Measurements from ENCODE around the gene GPR35. TPM values are rescaled to one million over a fixed set of nuclear protein-coding genes. Genes with fewer than 3 reads are reported as not detected.
"Not testable (repeated sequence)": the region's sequence is repeated elsewhere in the genome, so short reads cannot be mapped to it uniquely, and the experiment has no call there.

The GPR35 gene
- polyA plus RNA-seq, 1 experiment: 0.17 TPM

- Histone ChIP-seq H3K36me3 (ENCODE audit: control insufficient read depth, insufficient read depth, low read length) (no peaks in the 10 kb centered on the region), H3K27me3 (ENCODE audit: control insufficient read depth, insufficient read depth, low read length) (peaks cover 9% of the 10 kb centered on the region), H3K4me3 (ENCODE audit: low read depth, low read length) (no peak overlapping the region)
- CTCF ChIA-PET: interaction anchor here (0.6 to 1.6 kb wide), 2 partner anchors 15 to 18 kb away, joined by 3 to 5 read pairs; no protein-coding TSS in a partner anchor
- DNase-seq (ENCODE audit: low read depth): no peak
- POLR2A ChIA-PET: no interaction called here
- TF ChIP-seq, protein P1, sequence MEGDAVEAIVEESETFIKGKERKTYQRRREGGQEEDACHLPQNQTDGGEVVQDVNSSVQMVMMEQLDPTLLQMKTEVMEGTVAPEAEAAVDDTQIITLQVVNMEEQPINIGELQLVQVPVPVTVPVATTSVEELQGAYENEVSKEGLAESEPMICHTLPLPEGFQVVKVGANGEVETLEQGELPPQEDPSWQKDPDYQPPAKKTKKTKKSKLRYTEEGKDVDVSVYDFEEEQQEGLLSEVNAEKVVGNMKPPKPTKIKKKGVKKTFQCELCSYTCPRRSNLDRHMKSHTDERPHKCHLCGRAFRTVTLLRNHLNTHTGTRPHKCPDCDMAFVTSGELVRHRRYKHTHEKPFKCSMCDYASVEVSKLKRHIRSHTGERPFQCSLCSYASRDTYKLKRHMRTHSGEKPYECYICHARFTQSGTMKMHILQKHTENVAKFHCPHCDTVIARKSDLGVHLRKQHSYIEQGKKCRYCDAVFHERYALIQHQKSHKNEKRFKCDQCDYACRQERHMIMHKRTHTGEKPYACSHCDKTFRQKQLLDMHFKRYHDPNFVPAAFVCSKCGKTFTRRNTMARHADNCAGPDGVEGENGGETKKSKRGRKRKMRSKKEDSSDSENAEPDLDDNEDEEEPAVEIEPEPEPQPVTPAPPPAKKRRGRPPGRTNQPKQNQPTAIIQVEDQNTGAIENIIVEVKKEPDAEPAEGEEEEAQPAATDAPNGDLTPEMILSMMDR (IDR thresholded peaks at IDR 0.05; ENCODE audit: insufficient read depth, low read depth, low read length): no peak
These were observed 30.9 kb downstream of the GPR35 start for GRCh38 chr2:240655931-240656886.

GRCh38 chr2:240659883-240660282, 34.6 kb downstream of the GPR35 start:
- H3K27me3 ChIP-seq (ENCODE audit: control insufficient read depth, insufficient read depth, low read length); CTCF ChIA-PET; POLR2A ChIA-PET; DNase-seq (ENCODE audit: low read depth); H3K36me3 ChIP-seq (ENCODE audit: control insufficient read depth, insufficient read depth, low read length); H3K4me3 ChIP-seq (ENCODE audit: low read depth, low read length): not testable (repeated sequence)

- Histone ChIP-seq H3K4me3 (ENCODE audit: low read depth, low read length) (no peak overlapping the region), H3K36me3 (ENCODE audit: control insufficient read depth, insufficient read depth, low read length) (no peaks in the 10 kb centered on the region), H3K27me3 (ENCODE audit: control insufficient read depth, insufficient read depth, low read length) (peaks cover 2% of the 10 kb centered on the region; the same call in 1 of the 2 replicates)
- DNase-seq (ENCODE audit: low read depth): no peak
- TF ChIP-seq, protein P1 (IDR thresholded peaks at IDR 0.05; ENCODE audit: insufficient read depth, low read depth, low read length): no peak
- CTCF ChIA-PET: no interaction called here
- POLR2A ChIA-PET: no interaction called here
These were observed 37.4 kb downstream of the GPR35 start for GRCh38 chr2:240662681-240663080.

- H3K4me3 ChIP-seq (ENCODE audit: low read depth, low read length): no peak overlapping the region
- CTCF ChIA-PET: no interaction called here
- H3K27me3 ChIP-seq (ENCODE audit: control insufficient read depth, insufficient read depth, low read length): peaks cover 2% of the 10 kb centered on the region; the same call in 1 of the 2 replicates
- TF ChIP-seq, protein P1 (IDR thresholded peaks at IDR 0.05; ENCODE audit: insufficient read depth, low read depth, low read length): no peak
- DNase-seq (ENCODE audit: low read depth): no peak
- H3K36me3 ChIP-seq (ENCODE audit: control insufficient read depth, insufficient read depth, low read length): no peaks in the 10 kb centered on the region
- POLR2A ChIA-PET: no interaction called here
These were observed 38.4 kb downstream of the GPR35 start for GRCh38 chr2:240663546-240664190.

DNA sequence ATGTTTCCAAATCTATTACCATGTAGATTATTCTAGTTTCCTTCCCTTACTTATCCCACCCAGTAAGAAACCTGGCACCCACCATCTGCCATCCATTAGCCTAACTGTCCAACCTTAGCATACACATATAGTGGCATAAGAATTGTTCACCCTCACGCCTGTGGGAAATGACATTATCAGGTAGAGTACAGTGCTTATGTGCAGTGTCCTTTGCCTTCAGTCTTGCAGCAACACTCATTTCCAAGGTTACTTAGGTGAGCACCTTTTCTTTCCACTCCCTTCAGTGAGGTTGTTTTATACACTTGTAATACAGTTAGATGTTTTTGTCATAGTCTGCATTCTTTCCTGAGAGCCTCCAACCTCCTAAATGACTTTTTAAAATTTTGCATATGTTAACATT, 39.3 kb downstream of the GPR35 start:
- TF ChIP-seq, protein P1 (IDR thresholded peaks at IDR 0.05; ENCODE audit: insufficient read depth, low read depth, low read length): no peak
- no peak overlapping the region for H3K4me3 ChIP-seq (ENCODE audit: low read depth, low read length)
- no peak for DNase-seq (ENCODE audit: low read depth)
- ChIA-PET POLR2A (no interaction called here), CTCF (no interaction called here)
- H3K27me3 ChIP-seq (ENCODE audit: control insufficient read depth, insufficient read depth, low read length): peaks cover 2% of the 10 kb centered on the region; the same call in 1 of the 2 replicates
- no peaks in the 10 kb centered on the region for H3K36me3 ChIP-seq (ENCODE audit: control insufficient read depth, insufficient read depth, low read length)

Data from BJ (cell line).